Vagina (tissue), 2 donors: ENCODE measurements around the gene POLR2C. TPM values are rescaled to one million over a fixed set of nuclear protein-coding genes. Genes with fewer than 3 reads are reported as not detected.

Source experiments
- DNase-seq, 2 donors: peaks; one replicate each; pipeline ENCODE4 v3.0.0-alpha.2; 2017; ENCODE audit errors: extremely low spot score in 2 of 2
- H3K27ac ChIP-seq: fragments of 200-600 bp; sonication (generic); one replicate; pipeline ENCODE4 v1.5.1; 2019
- H3K27me3 ChIP-seq: fragments of 200-600 bp; sonication (generic); one replicate; pipeline ENCODE4 v1.5.1; 2019
- H3K36me3 ChIP-seq, 2 donors: fragments of 200-600 bp; sonication (generic); one replicate each; pipeline ENCODE4 v1.5.1; 2017 to 2019
- H3K4me1 ChIP-seq: fragments of 200-600 bp; sonication (generic); one replicate; pipeline ENCODE4 v1.5.1; 2019
- H3K4me3 ChIP-seq, 2 donors: fragments of 200-600 bp; sonication (generic); 1 replicate in 1 of 2; 2 replicates in 1 of 2; pipeline ENCODE4 v1.5.1; 2016 to 2019
- H3K9me3 ChIP-seq: fragments of 200-600 bp; sonication (generic); one replicate; pipeline ENCODE4 v1.5.1; 2019
- POLR2A ChIP-seq, 2 donors: fragments of 450-650 bp; IDR thresholded peaks; one replicate each; pipeline ENCODE4 v1.6.1; 2017; ENCODE audit warnings: antibody characterized with exemption in 2 of 2, mild to moderate bottlenecking in 2 of 2, moderate library complexity in 2 of 2
- POLR2AphosphoS5 ChIP-seq, 2 donors: sonication (generic); formaldehyde crosslinking; IDR thresholded peaks; one replicate each; pipeline ENCODE4 v1.9.0; 2017; ENCODE audit warnings: antibody characterized with exemption in 2 of 2, mild to moderate bottlenecking in 2 of 2, low read depth in 1 of 2; ENCODE audit not compliant: insufficient read depth in 1 of 2
- intact Hi-C: fragments of 100-400 bp; cut with DNase I; formaldehyde crosslinking; loops from one replicate; pipeline ENCODE4 v1.15.1; 2023
- total RNA-seq: library from RNA; depleted of rRNA; stranded (reverse); fragments of >200 nt; gene quantifications from one replicate; pipeline ENCODE4 v1.2.3, GENCODE V29; 2016
- TF ChIP-seq, protein P1 (sequence below), 3 experiments: fragments of 450-650 bp in 2 of 3; fragments of 200-600 bp in 1 of 3; sonication (generic) in 1 of 3; IDR thresholded peaks; one replicate each; pipeline ENCODE4 v1.5.1; 2017 to 2019; ENCODE audit warnings: antibody characterized with exemption in 3 of 3, mild to moderate bottlenecking in 2 of 3, moderate library complexity in 2 of 3

The POLR2C gene
- total RNA-seq, 1 donor from 2014 or later = 127 TPM

GRCh38 chr16:57472665-57473060 lies 10.2 kb downstream of the POLR2C start:
- no peaks in the 10 kb centered on the region for H3K9me3 ChIP-seq
- intact Hi-C loops = no loop called here
- peaks cover 0 to 50% of the 10 kb centered on the region in 2 donors for H3K36me3 ChIP-seq
- no peak overlapping the region for H3K4me3 ChIP-seq
- H3K4me1 ChIP-seq = peaks cover 50% of the 10 kb centered on the region
- H3K27ac ChIP-seq = peak overlapping the region; percentile 17
- no peak for DNase-seq
- TF ChIP-seq, protein P1, sequence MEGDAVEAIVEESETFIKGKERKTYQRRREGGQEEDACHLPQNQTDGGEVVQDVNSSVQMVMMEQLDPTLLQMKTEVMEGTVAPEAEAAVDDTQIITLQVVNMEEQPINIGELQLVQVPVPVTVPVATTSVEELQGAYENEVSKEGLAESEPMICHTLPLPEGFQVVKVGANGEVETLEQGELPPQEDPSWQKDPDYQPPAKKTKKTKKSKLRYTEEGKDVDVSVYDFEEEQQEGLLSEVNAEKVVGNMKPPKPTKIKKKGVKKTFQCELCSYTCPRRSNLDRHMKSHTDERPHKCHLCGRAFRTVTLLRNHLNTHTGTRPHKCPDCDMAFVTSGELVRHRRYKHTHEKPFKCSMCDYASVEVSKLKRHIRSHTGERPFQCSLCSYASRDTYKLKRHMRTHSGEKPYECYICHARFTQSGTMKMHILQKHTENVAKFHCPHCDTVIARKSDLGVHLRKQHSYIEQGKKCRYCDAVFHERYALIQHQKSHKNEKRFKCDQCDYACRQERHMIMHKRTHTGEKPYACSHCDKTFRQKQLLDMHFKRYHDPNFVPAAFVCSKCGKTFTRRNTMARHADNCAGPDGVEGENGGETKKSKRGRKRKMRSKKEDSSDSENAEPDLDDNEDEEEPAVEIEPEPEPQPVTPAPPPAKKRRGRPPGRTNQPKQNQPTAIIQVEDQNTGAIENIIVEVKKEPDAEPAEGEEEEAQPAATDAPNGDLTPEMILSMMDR (IDR thresholded peaks at IDR 0.05) = no peak
- no peak for TF ChIP-seq POLR2A (IDR thresholded peaks at IDR 0.05)
- TF ChIP-seq POLR2AphosphoS5 (IDR thresholded peaks at IDR 0.05; ENCODE audit: insufficient read depth in 1 of 2, low read depth in 1 of 2) = no peak
- H3K27me3 ChIP-seq = no peaks in the 10 kb centered on the region

DNA sequence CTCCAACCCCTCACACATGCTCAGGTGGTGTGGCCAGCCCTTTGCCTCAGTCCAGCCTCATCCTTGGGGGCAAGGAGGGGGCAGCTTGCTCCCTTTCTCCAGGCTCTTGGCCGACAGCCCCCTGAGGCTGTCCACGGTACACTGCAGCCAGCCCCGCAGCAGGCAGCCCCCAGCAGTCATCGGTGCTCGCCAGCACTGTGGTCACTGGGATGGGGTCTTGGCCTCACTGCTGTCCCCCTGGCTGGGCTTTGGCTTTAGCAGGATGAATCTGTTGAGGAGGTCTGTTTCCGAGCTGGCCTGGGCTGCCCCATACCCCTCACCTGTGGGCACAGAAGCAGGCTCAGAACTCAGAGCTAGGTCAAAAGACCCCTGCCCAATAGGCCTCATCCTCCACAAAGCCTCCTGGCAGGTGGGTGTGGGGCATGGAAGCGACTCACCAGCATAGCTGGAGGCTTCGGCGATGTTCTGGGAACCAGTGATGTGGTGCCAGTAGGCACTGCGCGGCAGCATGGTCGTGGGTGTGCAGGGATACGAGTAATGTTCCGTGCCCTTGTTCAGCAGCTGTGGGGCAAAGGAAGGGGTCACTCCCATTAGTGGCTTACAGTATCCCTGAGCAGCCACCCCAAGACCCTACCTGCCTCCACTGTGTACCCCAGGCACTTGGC lies 10.8 kb downstream of the POLR2C start:
- intact Hi-C loops = no loop called here
- Histone ChIP-seq H3K4me1 (peaks cover 57% of the 10 kb centered on the region), H3K36me3 (peaks cover 0 to 45% of the 10 kb centered on the region in 2 donors), H3K4me3 (no peak overlapping the region), H3K27ac (no peak overlapping the region), H3K9me3 (no peaks in the 10 kb centered on the region), H3K27me3 (no peaks in the 10 kb centered on the region)
- no peak for TF ChIP-seq POLR2A (IDR thresholded peaks at IDR 0.05)
- TF ChIP-seq POLR2AphosphoS5 (IDR thresholded peaks at IDR 0.05; ENCODE audit: insufficient read depth in 1 of 2, low read depth in 1 of 2) = no peak
- TF ChIP-seq, protein P1 (IDR thresholded peaks at IDR 0.05) = no peak
- DNase-seq = no peak

DNA sequence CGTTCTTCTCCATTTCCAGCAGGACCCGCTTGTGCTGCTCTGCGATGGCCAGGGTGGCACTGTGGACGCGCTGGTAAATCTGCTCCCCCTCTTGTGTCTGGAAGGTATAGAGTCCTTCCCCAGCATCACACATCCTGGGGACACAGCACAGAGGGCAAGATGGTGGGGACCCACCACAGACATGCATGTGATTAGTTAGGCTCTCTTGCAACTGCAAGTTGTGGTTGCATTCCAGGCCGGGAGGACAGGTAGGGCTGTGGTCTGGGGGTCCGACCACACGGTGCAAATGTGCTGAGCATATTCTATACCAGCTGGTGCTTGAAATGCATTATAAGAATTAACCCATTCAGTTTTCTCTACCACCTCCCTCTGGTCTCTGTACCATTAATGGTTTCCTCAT lies 11.4 kb downstream of the POLR2C start:
- intact Hi-C loops = no loop called here
- H3K4me1 ChIP-seq = peaks cover 63% of the 10 kb centered on the region
- H3K36me3 ChIP-seq = peaks cover 0 to 39% of the 10 kb centered on the region in 2 donors
- no peak overlapping the region for H3K27ac ChIP-seq
- H3K27me3 ChIP-seq = no peaks in the 10 kb centered on the region
- H3K4me3 ChIP-seq = no peak overlapping the region
- no peaks in the 10 kb centered on the region for H3K9me3 ChIP-seq
- TF ChIP-seq, protein P1 (IDR thresholded peaks at IDR 0.05) = no peak
- TF ChIP-seq POLR2AphosphoS5 (IDR thresholded peaks at IDR 0.05; ENCODE audit: insufficient read depth in 1 of 2, low read depth in 1 of 2) = no peak
- TF ChIP-seq POLR2A (IDR thresholded peaks at IDR 0.05) = no peak
- no peak for DNase-seq

GRCh38 chr16:57474671-57475661 lies 12.5 kb downstream of the POLR2C start:
- Histone ChIP-seq H3K9me3 (no peaks in the 10 kb centered on the region), H3K27ac (no peak overlapping the region), H3K4me1 (peaks cover 69% of the 10 kb centered on the region), H3K4me3 (no peak overlapping the region), H3K36me3 (peaks cover 0 to 28% of the 10 kb centered on the region in 2 donors), H3K27me3 (no peaks in the 10 kb centered on the region)
- no peak for DNase-seq
- TF ChIP-seq, protein P1 (IDR thresholded peaks at IDR 0.05) = no peak
- no peak for TF ChIP-seq POLR2A (IDR thresholded peaks at IDR 0.05)
- no peak for TF ChIP-seq POLR2AphosphoS5 (IDR thresholded peaks at IDR 0.05; ENCODE audit: insufficient read depth in 1 of 2, low read depth in 1 of 2)
- intact Hi-C loops = no loop called here
